Adrenal gland (tissue), 12 donors: Measurements from ENCODE around the gene ERC1. TPM values are rescaled to one million over a fixed set of nuclear protein-coding genes. Genes with fewer than 3 reads are reported as not detected.

Experiments used
- DNase-seq, 7 donors: peaks; one replicate each; pipeline ENCODE4 v3.0.0-alpha.2; 2019 to 2020
- H3K27ac ChIP-seq, 5 donors: fragments of 200-600 bp; sonication (generic) in 4 of 5; 1 replicate in 3 of 5; 2 replicates in 2 of 5; pipeline versions ENCODE4 v1.5.1 to v1.8.0; 2016 to 2020; ENCODE audit warnings: mild to moderate bottlenecking in 1 of 5
- H3K27me3 ChIP-seq: fragments of 200-600 bp; 2 replicates; pipeline ENCODE4 v1.8.0; 2021
- H3K36me3 ChIP-seq, 2 donors: fragments of 200-600 bp; replicated peaks in 1 of 2; 1 replicate in 1 of 2; 2 replicates in 1 of 2; pipeline versions ENCODE4 v1.5.1 to v1.8.0; 2018 to 2022
- H3K4me1 ChIP-seq, 2 donors: fragments of 200-600 bp; replicated peaks in 1 of 2; 1 replicate in 1 of 2; 2 replicates in 1 of 2; pipeline versions ENCODE4 v1.5.1 to v1.8.0; 2018 to 2021
- H3K4me3 ChIP-seq, 4 donors: fragments of 200-600 bp; sonication (generic) in 3 of 4; one replicate each; pipeline ENCODE4 v1.5.1; 2016 to 2018
- H3K9me3 ChIP-seq, 3 donors: fragments of 200-600 bp; sonication (generic) in 1 of 3; replicated peaks in 1 of 3; 1 replicate in 2 of 3; 2 replicates in 1 of 3; pipeline versions ENCODE4 v1.5.1 to v1.8.0; 2016 to 2021
- CTCF ChIP-seq, 6 experiments: fragments of 450-650 bp in 4 of 6; fragments of 200-600 bp in 2 of 6; sonication (generic) in 1 of 6; IDR thresholded peaks; 1 replicate in 5 of 6; 2 replicates in 1 of 6; pipeline versions ENCODE4 v1.5.1 to v1.8.0; 2016 to 2021; ENCODE audit warnings: antibody characterized with exemption in 6 of 6, mild to moderate bottlenecking in 2 of 6, moderate library complexity in 1 of 6
- POLR2A ChIP-seq, 2 donors: fragments of 450-650 bp; IDR thresholded peaks; one replicate each; pipeline ENCODE4 v1.6.1; 2017; ENCODE audit warnings: antibody characterized with exemption in 2 of 2, mild to moderate bottlenecking in 2 of 2, moderate library complexity in 1 of 2
- WGBS, 4 donors: extraction: QIAGEN DNeasy Blood & Tissue Kit in 2 of 4; methylation state at CpG; one replicate each; pipeline versions ENCODE4 v1.1.5 to v1.1.7; 2013 to 2017; 5-methylcytosine and 5-hydroxymethylcytosine counted together
- intact Hi-C, 2 donors: fragments of 100-400 bp; cut with DNase I; formaldehyde crosslinking; loops; one replicate each; pipeline versions ENCODE4 v1.14.1 to v1.15.0; 2022 to 2023
- polyA plus RNA-seq, 3 donors: library from polyadenylated mRNA; stranded (reverse); fragments of 200-250 nt in 2 of 3; fragments of 350-450 nt in 1 of 3; fragmentation: Illumina TruSeq in 1 of 3; extraction: RNeasy Lipid Tissue Mini Kit (QIAGEN cat#74804) in 1 of 3; gene quantifications; one replicate each; pipeline ENCODE4 v1.2.3, GENCODE V29; 2013 to 2014
- total RNA-seq, 9 donors: library from RNA; depleted of rRNA in 4 of 9; stranded (reverse); fragments of >200 nt in 4 of 9; fragments of 120-200 nt in 1 of 9; fragmentation: NEBNext Ultra II Directional in 1 of 9; extraction: Animal tissue kit (Norgen Biotek cat#: 25700) in 1 of 9; gene quantifications; one replicate each; pipeline versions ENCODE4 v1.1.0 to v1.2.4, GENCODE V29; 2013 to 2023
- donor health status: healthy with polysubstance abuse.
- donor health status: Bipolar disorder and iron deficiency.
- donor health status: DM: yes; HTN: yes; CAD: no.
- donor health status: DM: no; HTN: no; CAD: no.
- donor health status: DM: no; HTN: no; CAD: no.
- donor health status: DM: yes; HTN: yes; CAD: no.

Gene ERC1
- total and polyA plus RNA-seq, 12 donors = 4.1 to 79.5 (median 40.2) TPM

- peaks cover 0 to 9% of the 10 kb centered on the region in 2 donors for H3K4me1 ChIP-seq
- H3K27ac ChIP-seq = no peak overlapping the region
- intact Hi-C loops = loop anchor here in 1 of 2 donors (10.0 kb wide), 1 partner anchor 79 kb away; the partner anchor contains the start of gene ERC1
- no peak overlapping the region for H3K4me3 ChIP-seq
- no peaks in the 10 kb centered on the region for H3K9me3 ChIP-seq
- 94 to 96% (median 96%) methylated on average over 9 of the region's 9 CpGs for WGBS, 4 donors
- no peaks in the 10 kb centered on the region for H3K36me3 ChIP-seq
- TF ChIP-seq POLR2A (IDR thresholded peaks at IDR 0.05) (no peak), CTCF (IDR thresholded peaks at IDR 0.05) (no peak)
- no peak for DNase-seq
- H3K27me3 ChIP-seq = no peaks in the 10 kb centered on the region
Observed at GRCh38 chr12:1073652-1074051, 82.6 kb downstream of the ERC1 start.

DNA sequence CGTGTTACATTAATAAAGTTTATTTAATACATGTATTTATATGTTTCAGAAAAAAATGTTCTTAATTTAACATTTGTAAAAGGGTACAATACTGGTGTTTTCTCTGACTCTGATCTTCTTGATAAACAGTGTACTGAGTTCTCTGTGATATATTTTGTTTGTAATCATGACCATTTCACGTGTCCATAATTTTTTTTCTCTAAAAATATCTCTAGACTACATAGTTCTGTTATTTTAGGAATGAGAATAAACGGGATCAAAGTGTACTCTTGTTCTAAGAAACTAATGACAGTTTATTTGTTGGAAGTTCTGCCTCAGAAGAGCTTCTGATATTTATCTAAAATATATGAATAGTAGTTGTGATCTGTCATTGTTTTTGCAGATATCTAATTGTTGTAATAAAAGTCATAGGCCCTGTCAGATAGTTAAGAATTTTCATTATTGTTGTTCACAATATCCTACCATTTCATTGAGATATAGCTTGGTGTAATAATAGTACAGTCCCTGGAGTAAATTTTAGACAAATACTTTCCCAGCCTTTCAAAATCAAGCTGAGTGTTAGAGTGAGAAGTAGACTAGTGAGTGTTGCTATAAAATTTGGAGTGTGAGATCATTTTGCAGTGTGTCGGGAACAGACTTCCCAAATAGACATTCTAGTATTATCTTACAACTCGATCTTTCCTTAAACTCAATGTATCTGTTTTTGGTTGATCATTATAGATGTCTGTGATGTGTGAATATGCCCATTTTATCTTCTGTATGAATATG is 86.2 kb downstream of the ERC1 start:
- Histone ChIP-seq H3K27ac (peak overlapping the region in 1 of 5 donors; percentile 11), H3K4me3 (no peak overlapping the region), H3K9me3 (no peaks in the 10 kb centered on the region), H3K4me1 (peaks cover 0 to 3% of the 10 kb centered on the region in 2 donors), H3K27me3 (no peaks in the 10 kb centered on the region), H3K36me3 (no peaks in the 10 kb centered on the region)
- DNase-seq = no peak
- intact Hi-C loops = loop anchor here in 1 of 2 donors (10.0 kb wide), 1 partner anchor 82 kb away; the partner anchor contains the start of gene ERC1
- WGBS, 4 donors = 59 to 72% (median 63%) methylated on average over 5 of the region's 5 CpGs
- TF ChIP-seq POLR2A (IDR thresholded peaks at IDR 0.05) (no peak), CTCF (IDR thresholded peaks at IDR 0.05) (no peak)

DNA sequence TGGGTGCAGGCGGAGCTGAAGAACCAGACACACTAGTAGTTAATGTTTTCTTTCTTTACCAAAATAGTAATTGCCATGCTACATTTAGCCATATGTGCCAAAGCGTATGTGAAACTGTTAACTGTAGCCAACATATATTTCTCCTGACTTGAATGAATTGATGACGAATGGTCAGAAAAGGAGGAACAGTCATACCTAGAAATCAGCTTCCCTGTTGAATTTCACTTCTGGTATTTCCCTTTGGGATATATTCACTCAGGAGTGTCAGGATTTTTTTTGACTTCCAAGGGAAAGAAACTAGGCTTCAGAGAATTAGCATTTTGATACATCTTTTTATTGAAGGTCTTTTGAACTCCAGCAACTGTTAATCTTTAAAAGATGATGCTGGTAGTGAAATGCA is 87.0 kb downstream of the ERC1 start:
- WGBS, 4 donors = 84 to 90% (median 87%) methylated on average over 3 of the region's 3 CpGs
- Histone ChIP-seq H3K4me3 (no peak overlapping the region), H3K27me3 (no peaks in the 10 kb centered on the region), H3K9me3 (no peaks in the 10 kb centered on the region), H3K4me1 (peaks cover 0 to 3% of the 10 kb centered on the region in 2 donors), H3K36me3 (no peaks in the 10 kb centered on the region), H3K27ac (no peak overlapping the region)
- intact Hi-C loops = loop anchor here in 1 of 2 donors (10.0 kb wide), 1 partner anchor 83 kb away; the partner anchor contains the start of gene ERC1
- no peak for TF ChIP-seq CTCF (IDR thresholded peaks at IDR 0.05)
- TF ChIP-seq POLR2A (IDR thresholded peaks at IDR 0.05) = no peak
- no peak for DNase-seq

GRCh38 chr12:1080520-1081223 is 89.6 kb downstream of the ERC1 start:
- WGBS, 4 donors = 91 to 95% (median 92%) methylated on average over 11 of the region's 11 CpGs
- no peak for DNase-seq
- no peaks in the 10 kb centered on the region for H3K27me3 ChIP-seq
- H3K27ac ChIP-seq = no peak overlapping the region
- H3K4me1 ChIP-seq = peaks cover 0 to 18% of the 10 kb centered on the region in 2 donors
- H3K36me3 ChIP-seq = no peaks in the 10 kb centered on the region
- intact Hi-C loops = no loop called here
- TF ChIP-seq POLR2A (IDR thresholded peaks at IDR 0.05) = no peak
- TF ChIP-seq CTCF (IDR thresholded peaks at IDR 0.05) = no peak
- H3K4me3 ChIP-seq = no peak overlapping the region
- no peaks in the 10 kb centered on the region for H3K9me3 ChIP-seq
